PC-3 (cell line): ENCODE results near the gene SF3B6. TPM values are rescaled to one million over a fixed set of nuclear protein-coding genes. Genes with fewer than 3 reads are reported as not detected.

Experiments
- ATAC-seq: fragments of 200-7000 bp; cut with Tn5 transposase; 2 replicates; pipeline ENCODE4 v1.9.1; 2020; ENCODE audit warnings: mild to moderate bottlenecking, moderate library complexity
- BruUV-seq: library from RNA; stranded (reverse); fragments of 400-500 nt; replicated peaks from 2 replicates; lab custom pipeline; 2021; lab: Mats Ljungman, UMichigan
- CTCF ChIA-PET: fragments of 300-600 bp; sonication (Branson Sonifier 250); formaldehyde crosslinking; loops from one replicate; lab custom pipeline; 2022; ENCODE audit warnings: antibody characterized with exemption; lab: Charles Lee
- POLR2A ChIA-PET: fragments of 300-600 bp; sonication (Branson Sonifier 250); formaldehyde crosslinking; loops from one replicate; lab custom pipeline; 2022; ENCODE audit warnings: antibody characterized with exemption; ENCODE audit not compliant: unreplicated experiment; lab: Charles Lee
- DNase-seq: peaks from one replicate; pipeline ENCODE4 v3.0.0-alpha.2; 2015
- H2AFZ ChIP-seq: fragments of 300-600 bp; sonication (generic); 2 replicates; pipeline ENCODE4 v1.6.0; 2016; ENCODE audit warnings: antibody characterized with exemption, low read length
- H3F3A ChIP-seq: fragments of 300-600 bp; sonication (generic); one replicate; pipeline ENCODE4 v1.6.0; 2017; ENCODE audit warnings: antibody characterized with exemption, low read length, control low read depth, mild to moderate bottlenecking; ENCODE audit not compliant: unreplicated experiment
- H3K27ac ChIP-seq: fragments of 300-600 bp; sonication (generic); 2 replicates; pipeline ENCODE4 v1.5.1; 2016; ENCODE audit warnings: mild to moderate bottlenecking, low read length
- H3K27me3 ChIP-seq: fragments of 300-600 bp; sonication (generic); 2 replicates; pipeline ENCODE4 v1.6.1; 2016; ENCODE audit warnings: low read length, mixed read lengths
- H3K36me3 ChIP-seq: fragments of 300-600 bp; sonication (generic); 2 replicates; pipeline ENCODE4 v1.6.1; 2016; ENCODE audit warnings: low read depth, mixed run types, low read length, mixed read lengths
- H3K4me1 ChIP-seq: fragments of 300-600 bp; sonication (generic); 2 replicates; pipeline ENCODE4 v1.5.1; 2016; ENCODE audit warnings: low read length; ENCODE audit not compliant: insufficient read depth
- H3K4me2 ChIP-seq: fragments of 300-600 bp; sonication (generic); 2 replicates; pipeline ENCODE4 v1.6.0; 2016; ENCODE audit warnings: low read length
- H3K4me3 ChIP-seq: fragments of 300-600 bp; sonication (generic); 2 replicates; pipeline ENCODE4 v1.5.1; 2016; ENCODE audit warnings: mild to moderate bottlenecking, low read length, mixed read lengths
- H3K79me2 ChIP-seq: fragments of 300-600 bp; sonication (generic); 2 replicates; pipeline ENCODE4 v1.6.1; 2017; ENCODE audit warnings: low read length, mixed read lengths
- H3K9ac ChIP-seq: fragments of 300-600 bp; sonication (generic); 2 replicates; pipeline ENCODE4 v1.6.0; 2016; ENCODE audit warnings: mild to moderate bottlenecking, low read length
- H3K9me2 ChIP-seq: fragments of 300-600 bp; sonication (generic); replicated peaks from 2 replicates; pipeline ENCODE4 v1.6.1; 2016; ENCODE audit warnings: mixed run types, low read length, mixed read lengths
- H3K9me3 ChIP-seq: fragments of 300-600 bp; sonication (generic); 2 replicates; pipeline ENCODE4 v1.6.1; 2016; ENCODE audit warnings: low read length, mixed read lengths
- H4K20me1 ChIP-seq: fragments of 300-600 bp; sonication (generic); 2 replicates; pipeline ENCODE4 v1.6.1; 2016; ENCODE audit warnings: low read length, mixed read lengths
- CTCF ChIP-seq: fragments of 300-600 bp; sonication (generic); conservative IDR thresholded peaks from 2 replicates; pipeline ENCODE4 v1.5.1; 2017; ENCODE audit warnings: antibody characterized with exemption, low read depth, mild to moderate bottlenecking, low read length
- EZH2 ChIP-seq: fragments of 300-600 bp; sonication (generic); IDR thresholded peaks from one replicate; pipeline ENCODE4 v1.6.1; 2017; ENCODE audit warnings: antibody characterized with exemption, mild to moderate bottlenecking, low read length; ENCODE audit not compliant: unreplicated experiment
- EZH2phosphoT487 ChIP-seq: fragments of 300-600 bp; sonication (generic); IDR thresholded peaks from 2 replicates; pipeline ENCODE4 v1.6.1; 2018; ENCODE audit warnings: mild to moderate bottlenecking, antibody characterized with exemption, low read length, borderline replicate concordance
- intact Hi-C: fragments of 100-400 bp; cut with micrococcal nuclease; formaldehyde crosslinking; loops from 2 replicates; pipeline ENCODE4 v1.9.0; 2023
- total RNA-seq: library from RNA; depleted of rRNA; stranded (reverse); fragments of >200 nt; gene quantifications from 2 replicates; pipeline ENCODE4 v1.2.3, GENCODE V29; 2014

Gene SF3B6
- total RNA-seq, 1 experiment from 2014 or later, result 220 TPM

- Histone ChIP-seq H3K9me3 (no peaks in the 10 kb centered on the region), H3K4me3 (no peak overlapping the region), H3K9me2 (no peaks in the 10 kb centered on the region), H4K20me1 (no peaks in the 10 kb centered on the region), H3F3A (no peaks in the 10 kb centered on the region), H3K27me3 (no peaks in the 10 kb centered on the region), H3K27ac (no peak overlapping the region), H3K9ac (no peak overlapping the region), H2AFZ (no peak overlapping the region), H3K4me1 (no peaks in the 10 kb centered on the region), H3K4me2 (no peak overlapping the region), H3K79me2 (peaks cover 38% of the 10 kb centered on the region), H3K36me3 (peaks cover 21% of the 10 kb centered on the region)
- ChIA-PET POLR2A (no interaction called here), CTCF (no interaction called here)
- no peak for DNase-seq
- BruUV-seq, result no TSS peak
- no peak for ATAC-seq
- TF ChIP-seq EZH2 (no peak), EZH2phosphoT487 (no peak), CTCF (no peak)
- intact Hi-C loops, result no loop called here
Measured at GRCh38 chr2:24038786-24039499, 37.2 kb downstream of the SF3B6 start.

GRCh38 chr2:24026233-24026632 is 49.9 kb downstream of the SF3B6 start:
- BruUV-seq, result no TSS peak
- POLR2A ChIA-PET, result no interaction called here
- no peak overlapping the region for H3K9ac ChIP-seq
- H3K27me3 ChIP-seq, result no peaks in the 10 kb centered on the region
- no peaks in the 10 kb centered on the region for H3F3A ChIP-seq
- H3K9me3 ChIP-seq, result no peaks in the 10 kb centered on the region
- H3K36me3 ChIP-seq, result peaks cover 25% of the 10 kb centered on the region; the same call in 1 of the 2 replicates
- H3K4me2 ChIP-seq, result no peak overlapping the region
- intact Hi-C loops, result no loop called here
- H3K4me1 ChIP-seq, result peaks cover 9% of the 10 kb centered on the region
- ATAC-seq (no peak), DNase-seq (no peak)
- H2AFZ ChIP-seq, result no peak overlapping the region
- H3K9me2 ChIP-seq, result no peaks in the 10 kb centered on the region
- no peaks in the 10 kb centered on the region for H4K20me1 ChIP-seq
- H3K27ac ChIP-seq, result no peak overlapping the region
- CTCF ChIA-PET, result no interaction called here
- H3K79me2 ChIP-seq, result no peaks in the 10 kb centered on the region
- H3K4me3 ChIP-seq, result no peak overlapping the region
- TF ChIP-seq EZH2 (no peak), EZH2phosphoT487 (no peak), CTCF (no peak)

- no peak overlapping the region for H3K4me2 ChIP-seq
- H3K4me1 ChIP-seq, result peaks cover 17% of the 10 kb centered on the region
- intact Hi-C loops, result no loop called here
- DNase-seq (no peak), ATAC-seq (no peak)
- CTCF ChIA-PET, result no interaction called here
- H3K27me3 ChIP-seq, result no peaks in the 10 kb centered on the region
- no peaks in the 10 kb centered on the region for H4K20me1 ChIP-seq
- no peak overlapping the region for H3K27ac ChIP-seq
- peaks cover 14% of the 10 kb centered on the region; the same call in 1 of the 2 replicates for H3K36me3 ChIP-seq
- POLR2A ChIA-PET, result interaction anchor here (0.6 kb wide), 1 partner anchor 85 kb away, joined by 4 read pairs; no protein-coding TSS in a partner anchor
- no peaks in the 10 kb centered on the region for H3K79me2 ChIP-seq
- no peaks in the 10 kb centered on the region for H3K9me2 ChIP-seq
- H3F3A ChIP-seq, result no peaks in the 10 kb centered on the region
- H3K9ac ChIP-seq, result no peak overlapping the region
- no TSS peak for BruUV-seq
- no peak overlapping the region for H3K4me3 ChIP-seq
- no peak overlapping the region for H2AFZ ChIP-seq
- no peaks in the 10 kb centered on the region for H3K9me3 ChIP-seq
- no peak for TF ChIP-seq EZH2phosphoT487
- TF ChIP-seq EZH2, result no peak
- no peak for TF ChIP-seq CTCF
Measured at GRCh38 chr2:24024996-24025663, 51.0 kb downstream of the SF3B6 start.
